Activated CD4-positive, alpha-beta T cell treated with anti-CD3 and anti-CD28 coated beads, Interleukin-10, Interleukin-2, amounts not matched to agents 100 ng/mL and 50 ng/mL, durations not matched to agents 16 hours and 8 hours (primary cell): ENCODE data around the gene NSUN7.

Experiments used
- DNase-seq: peaks from one replicate; pipeline ENCODE4 v3.0.0-alpha.2; 2020

NSUN7 gene

GRCh38 chr4:40850496-40850895 is 100.7 kb downstream of the NSUN7 start:
- no peak for DNase-seq

- DNase-seq = no peak
Measured at GRCh38 chr4:40856277-40856839, 106.6 kb downstream of the NSUN7 start.

DNA sequence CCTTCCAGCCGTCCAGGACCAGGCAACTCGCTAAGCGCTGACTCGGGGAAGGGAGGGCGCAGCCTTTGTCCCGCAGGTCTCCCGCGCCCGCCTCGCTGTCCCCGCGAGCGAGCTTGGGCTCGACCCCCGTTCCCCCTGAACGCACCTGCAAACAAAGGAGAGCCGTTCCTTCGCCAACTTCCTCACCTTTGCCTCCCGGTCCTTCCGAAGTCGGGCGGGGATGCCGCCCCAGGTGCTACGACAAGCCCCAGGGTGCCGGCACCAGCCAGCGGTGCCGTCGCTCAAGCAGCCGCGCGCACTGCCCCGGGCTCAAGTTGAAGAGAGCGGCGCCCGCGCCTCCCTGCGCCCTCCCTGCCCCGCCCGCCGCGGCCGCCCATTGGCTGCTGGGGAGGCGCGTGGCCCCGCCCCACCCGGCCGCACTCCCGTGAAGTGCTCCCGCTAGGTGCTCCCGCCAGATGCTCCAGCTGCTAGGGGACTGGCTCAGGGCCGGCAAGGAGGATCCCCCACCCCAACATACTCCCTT is 107.1 kb downstream of the NSUN7 start:
- peak; percentile 68 for DNase-seq

DNA sequence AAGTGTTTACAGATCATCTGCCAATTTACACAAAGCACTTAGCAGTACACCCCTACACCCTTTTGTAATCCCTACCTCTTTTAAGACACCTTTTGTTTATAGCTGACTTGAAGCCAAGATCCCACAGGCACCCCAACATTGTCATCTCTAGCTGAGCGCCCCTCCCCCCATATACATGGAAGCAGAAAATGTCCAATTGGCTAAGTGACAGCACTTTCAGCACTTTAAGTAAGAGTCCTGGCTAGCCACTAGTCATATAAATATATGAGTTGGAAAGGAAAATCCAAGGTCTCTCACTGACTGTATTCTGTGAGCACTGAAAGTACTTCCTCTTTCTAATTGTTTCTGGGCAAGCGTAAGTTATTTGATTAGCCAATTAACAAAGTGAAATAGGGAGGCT is 108.2 kb downstream of the NSUN7 start:
- no peak for DNase-seq

GRCh38 chr4:40858962-40859361 is 109.2 kb downstream of the NSUN7 start:
- DNase-seq = no peak
